OCI-LY7 (cell line): ENCODE data around the gene UNC13B. TPM values are rescaled to one million over a fixed set of nuclear protein-coding genes. Genes with fewer than 3 reads are reported as not detected.

Experiments used
- BruUV-seq: library from RNA; stranded (reverse); fragments of 400-500 nt; replicated peaks from 2 replicates; lab custom pipeline; 2021; lab: Mats Ljungman, UMichigan
- CTCF ChIA-PET: fragments of 300-600 bp; sonication (Branson Sonifier 250); formaldehyde crosslinking; loops from one replicate; lab custom pipeline; 2022; ENCODE audit warnings: antibody characterized with exemption; ENCODE audit not compliant: unreplicated experiment; lab: Charles Lee
- POLR2A ChIA-PET: fragments of 300-600 bp; sonication (Branson Sonifier 250); formaldehyde crosslinking; loops from one replicate; lab custom pipeline; 2022; ENCODE audit warnings: antibody characterized with exemption; lab: Charles Lee
- DNase-seq: peaks from one replicate; pipeline ENCODE4 v3.0.0-alpha.2; 2015; ENCODE audit warnings: low spot score
- H2AFZ ChIP-seq: fragments of 200-600 bp; sonication (generic), shearing (Covaris generic); 2 replicates; pipeline ENCODE4 v1.6.1; 2014; ENCODE audit warnings: mild to moderate bottlenecking, antibody characterized with exemption, low read length, moderate library complexity
- H3K27ac ChIP-seq: fragments of 200-600 bp; sonication (generic); 2 replicates; pipeline ENCODE4 v1.5.1; 2014; ENCODE audit warnings: mixed run types, low read depth, mild to moderate bottlenecking, moderate library complexity, low read length, inconsistent platforms; ENCODE audit not compliant: poor library complexity, severe bottlenecking
- H3K36me3 ChIP-seq: fragments of 200-600 bp; sonication (generic); 2 replicates; pipeline ENCODE4 v1.6.1; 2014; ENCODE audit warnings: mild to moderate bottlenecking, antibody characterized with exemption, low read length, moderate library complexity, mixed read lengths; ENCODE audit not compliant: insufficient read depth
- H3K4me1 ChIP-seq: fragments of 200-600 bp; sonication (generic); 2 replicates; pipeline ENCODE4 v1.5.1; 2014; ENCODE audit warnings: mild to moderate bottlenecking, low read length; ENCODE audit not compliant: insufficient read depth, poor library complexity, severe bottlenecking
- H3K4me2 ChIP-seq: fragments of 200-600 bp; sonication (generic); 2 replicates; pipeline ENCODE4 v1.6.1; 2014; ENCODE audit warnings: mild to moderate bottlenecking, low read length
- H3K4me3 ChIP-seq: fragments of 200-600 bp; sonication (generic); 2 replicates; pipeline ENCODE4 v1.5.1; 2014; ENCODE audit warnings: mild to moderate bottlenecking, low read depth, low read length; ENCODE audit not compliant: poor library complexity, severe bottlenecking
- H3K79me2 ChIP-seq: fragments of 200-600 bp; sonication (generic); 2 replicates; pipeline ENCODE4 v1.6.1; 2016; ENCODE audit warnings: low read depth, mild to moderate bottlenecking, low read length, moderate library complexity, mixed read lengths; ENCODE audit not compliant: insufficient read depth
- H3K9me2 ChIP-seq: fragments of 200-600 bp; sonication (generic); 2 replicates; pipeline ENCODE4 v1.6.1; 2016; ENCODE audit warnings: mild to moderate bottlenecking, low read length, mixed read lengths; ENCODE audit not compliant: insufficient read depth
- H3K9me3 ChIP-seq: fragments of 200-600 bp; sonication (generic); 2 replicates; pipeline ENCODE4 v1.6.1; 2014; ENCODE audit warnings: mild to moderate bottlenecking, mixed run types, low read length, mixed read lengths
- H4K20me1 ChIP-seq: fragments of 200-600 bp; sonication (generic); 2 replicates; pipeline ENCODE4 v1.6.1; 2014; ENCODE audit warnings: mild to moderate bottlenecking, antibody characterized with exemption, low read length, moderate library complexity, mixed read lengths; ENCODE audit not compliant: insufficient read depth
- CTCF ChIP-seq: fragments of 200-600 bp; sonication (generic); conservative IDR thresholded peaks from 2 replicates; pipeline ENCODE4 v1.5.1; 2014; ENCODE audit warnings: mild to moderate bottlenecking, antibody characterized with exemption, low read length, moderate library complexity, mixed read lengths
- EZH2phosphoT487 ChIP-seq: fragments of 200-600 bp; sonication (generic); IDR thresholded peaks from 2 replicates; pipeline ENCODE4 v1.6.1; 2018; ENCODE audit warnings: low read depth, borderline replicate concordance, mild to moderate bottlenecking, mixed run types, antibody characterized with exemption, low read length, moderate library complexity, mixed read lengths
- intact Hi-C: fragments of 100-400 bp; cut with micrococcal nuclease; formaldehyde crosslinking; loops from one replicate; pipeline ENCODE4 v1.10.0; 2022; ENCODE audit not compliant: unreplicated experiment
- total RNA-seq, 2 experiments: library from RNA; depleted of rRNA in 1 of 2; stranded (reverse); fragments of >200 nt in 1 of 2; shearing (Covaris generic) in 1 of 2; gene quantifications; 2 replicates each; pipeline ENCODE4 v1.2.3, GENCODE V29; 2014 to 2022

Gene UNC13B
- total RNA-seq, 2 experiments from 2014 or later = 1.7 to 5.8 TPM

DNA sequence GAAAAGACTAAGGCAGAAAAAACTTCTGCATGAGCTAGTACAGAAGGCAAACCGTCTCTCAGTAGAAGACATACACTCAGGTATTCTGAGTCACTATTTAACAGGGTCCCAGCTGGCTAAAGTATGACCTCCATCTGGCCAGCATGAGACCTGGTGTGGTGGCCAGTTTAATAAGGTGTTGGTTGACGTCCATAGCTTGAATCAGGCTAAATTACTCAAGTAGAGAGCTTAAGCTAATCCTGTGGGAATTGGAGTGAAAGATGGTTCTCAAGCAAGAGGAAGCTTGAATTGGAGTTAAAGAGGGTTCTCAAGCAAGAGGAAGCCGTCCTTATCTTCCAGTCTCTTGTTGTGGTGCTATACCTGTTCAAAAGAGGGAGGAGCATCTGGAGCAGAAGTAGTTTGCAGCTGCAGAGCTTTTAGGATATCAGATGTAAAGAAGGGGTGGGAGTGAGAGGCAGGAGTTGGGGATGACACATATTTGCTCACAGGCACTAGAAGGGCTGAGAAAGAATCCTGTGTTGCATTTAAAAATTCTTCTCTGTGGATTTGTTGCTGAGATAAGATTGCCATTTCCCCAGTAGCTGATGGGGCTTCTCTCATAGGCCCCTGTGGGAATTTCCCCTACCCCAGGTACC, 192.0 kb downstream of the UNC13B start:
- Histone ChIP-seq H3K36me3 (no peaks in the 10 kb centered on the region), H3K9me3 (no peaks in the 10 kb centered on the region), H3K27ac (no peak overlapping the region), H2AFZ (no peak overlapping the region), H3K4me1 (no peaks in the 10 kb centered on the region), H4K20me1 (no peaks in the 10 kb centered on the region), H3K4me3 (no peak overlapping the region), H3K4me2 (no peak overlapping the region), H3K79me2 (no peaks in the 10 kb centered on the region), H3K9me2 (no peaks in the 10 kb centered on the region)
- ChIA-PET CTCF (no interaction called here), POLR2A (interaction anchor here (1.6 kb wide), 1 partner anchor 40 kb away, joined by 3 read pairs; no protein-coding TSS in a partner anchor)
- intact Hi-C loops = no loop called here
- TF ChIP-seq CTCF (no peak), EZH2phosphoT487 (no peak)
- BruUV-seq = no TSS peak
- DNase-seq = no peak

DNA sequence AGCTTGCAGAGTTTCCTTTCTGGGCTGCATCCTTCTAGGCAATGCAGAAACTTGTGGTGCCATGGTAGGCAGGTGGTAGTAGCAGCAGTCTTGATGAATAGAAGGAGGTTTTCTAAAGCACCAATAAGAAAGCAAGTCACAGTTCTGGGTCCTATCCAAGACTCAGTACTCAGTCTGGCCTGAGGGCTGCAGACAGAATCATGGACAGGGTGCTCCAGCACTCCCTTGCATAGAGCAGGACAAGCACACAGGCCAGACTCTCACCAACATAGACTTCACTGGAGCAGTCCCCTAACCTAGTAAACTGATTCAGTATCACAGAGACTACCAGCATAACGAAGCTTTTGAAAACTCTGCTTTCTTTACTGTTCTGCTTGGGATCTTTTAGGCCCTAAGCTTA, 194.1 kb downstream of the UNC13B start:
- Histone ChIP-seq H4K20me1 (no peaks in the 10 kb centered on the region), H3K9me2 (no peaks in the 10 kb centered on the region), H3K9me3 (no peaks in the 10 kb centered on the region), H3K36me3 (no peaks in the 10 kb centered on the region), H3K4me3 (no peak overlapping the region), H3K27ac (no peak overlapping the region), H3K79me2 (no peaks in the 10 kb centered on the region), H3K4me2 (no peak overlapping the region), H3K4me1 (no peaks in the 10 kb centered on the region), H2AFZ (no peak overlapping the region)
- TF ChIP-seq CTCF (no peak), EZH2phosphoT487 (no peak)
- ChIA-PET POLR2A (interaction anchor here (0.7 to 1.1 kb wide), 4 partner anchors 10 to 161 kb away, joined by 3 read pairs; no protein-coding TSS in a partner anchor), CTCF (no interaction called here)
- BruUV-seq = no TSS peak
- intact Hi-C loops = no loop called here
- no peak for DNase-seq

DNA sequence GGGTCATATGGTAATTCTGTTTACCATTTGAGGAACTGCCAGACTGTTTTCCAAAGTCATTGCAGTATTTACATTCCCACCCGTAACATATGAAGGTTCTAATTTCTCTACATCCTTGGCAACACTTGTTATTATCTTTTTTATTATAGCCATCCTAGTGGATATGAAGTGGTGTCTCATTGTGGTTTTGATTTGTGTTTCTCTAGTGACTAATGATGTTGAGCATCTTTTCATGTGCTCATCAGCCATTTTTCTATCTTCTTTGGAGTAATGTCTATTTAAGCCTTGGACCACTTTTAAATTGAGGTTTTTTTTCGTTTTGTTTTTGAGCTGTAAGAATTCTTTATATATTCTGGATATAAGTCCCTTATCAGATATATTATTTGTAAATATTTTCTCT, 195.3 kb downstream of the UNC13B start:
- Histone ChIP-seq H3K9me2 (no peaks in the 10 kb centered on the region), H2AFZ (no peak overlapping the region), H3K27ac (no peak overlapping the region), H3K4me3 (no peak overlapping the region), H3K9me3 (no peaks in the 10 kb centered on the region), H3K79me2 (no peaks in the 10 kb centered on the region), H4K20me1 (no peaks in the 10 kb centered on the region), H3K36me3 (no peaks in the 10 kb centered on the region), H3K4me1 (no peaks in the 10 kb centered on the region), H3K4me2 (no peak overlapping the region)
- no TSS peak for BruUV-seq
- ChIA-PET CTCF (no interaction called here), POLR2A (no interaction called here)
- DNase-seq = no peak
- intact Hi-C loops = no loop called here
- TF ChIP-seq EZH2phosphoT487 (no peak), CTCF (no peak)
